Osteoblast (primary cell): ENCODE data around the gene MZT2A. TPM values are rescaled to one million over a fixed set of nuclear protein-coding genes. Genes with fewer than 3 reads are reported as not detected.

ENCODE experiments used
- total RNA-seq: library from RNA; depleted of rRNA; stranded (reverse); fragments of >200 nt; gene quantifications from 2 replicates; pipeline ENCODE4 v1.2.3, GENCODE V29; 2012

The MZT2A gene
- total RNA-seq, 1 donor = 45.2 TPM

Other genes with a start within 250 kb of the MZT2A start
- under 0.01 TPM in 1 of 2 replicates, not detected in the other for gene RAB6D, start 128.2 kb downstream of the MZT2A start, total RNA-seq
- gene TUBA3D, start 16.3 kb downstream of the MZT2A start, total RNA-seq = not detected in 2 replicates
- gene CCDC74A, start 35.5 kb upstream of the MZT2A start, total RNA-seq = 13.4 and 15.9 TPM in 2 replicates